CD4-positive, CD25-positive, alpha-beta regulatory T cell (primary cell): Measurements from ENCODE around the gene ZNF30. TPM values are rescaled to one million over a fixed set of nuclear protein-coding genes. Genes with fewer than 3 reads are reported as not detected.

Experiments
- ATAC-seq, 2 donors: fragments of 150-1000 bp; cut with Tn5 transposase; one replicate each; pipeline ENCODE4 v1.10.0; 2021; ENCODE audit warnings: low read depth in 2 of 2, moderate number of reproducible peaks in 2 of 2, moderate library complexity in 1 of 2
- DNase-seq, 3 donors: peaks; one replicate each; pipeline versions ENCODE4 v3.0.0 to v3.0.0-alpha.2; 2012 to 2022; ENCODE audit warnings: mixed read lengths in 1 of 3
- H3K27ac ChIP-seq: one replicate; pipeline ENCODE4 v1.7.0; 2013; ENCODE audit warnings: mild to moderate bottlenecking, low read length; ENCODE audit not compliant: insufficient read depth, poor library complexity, severe bottlenecking
- H3K27me3 ChIP-seq: one replicate; pipeline ENCODE4 v1.7.0; 2013; ENCODE audit warnings: low read length; ENCODE audit not compliant: control insufficient read depth, insufficient read depth
- H3K36me3 ChIP-seq: one replicate; pipeline ENCODE4 v1.7.0; 2013; ENCODE audit warnings: mild to moderate bottlenecking, low read length, moderate library complexity; ENCODE audit not compliant: control insufficient read depth, insufficient read depth
- H3K4me1 ChIP-seq: 2 replicates; pipeline ENCODE4 v1.7.0; 2013; ENCODE audit warnings: mild to moderate bottlenecking, low read length; ENCODE audit not compliant: insufficient read depth, control insufficient read depth, poor library complexity, severe bottlenecking
- H3K4me3 ChIP-seq: one replicate; pipeline ENCODE4 v1.7.0; 2013; ENCODE audit warnings: low read depth, mild to moderate bottlenecking, low read length, moderate library complexity
- H3K9me3 ChIP-seq, 2 experiments: 1 replicate in 1 of 2; 2 replicates in 1 of 2; pipeline ENCODE4 v1.7.0; 2013; ENCODE audit warnings: low read length in 2 of 2, mild to moderate bottlenecking in 1 of 2, moderate library complexity in 1 of 2; ENCODE audit not compliant: control insufficient read depth in 2 of 2
- H3K27ac Mint-ChIP-seq, 3 donors: one replicate each; pipeline ENCODE4 v1.8.0; 2020 to 2022; ENCODE audit warnings: mild to moderate bottlenecking in 3 of 3, mixed read lengths in 3 of 3, moderate library complexity in 2 of 3
- H3K27me3 Mint-ChIP-seq: one replicate; pipeline ENCODE4 v1.8.0; 2022; ENCODE audit warnings: mild to moderate bottlenecking, mixed read lengths
- H3K36me3 Mint-ChIP-seq: one replicate; pipeline ENCODE4 v1.8.0; 2020; ENCODE audit warnings: mixed read lengths
- H3K4me1 Mint-ChIP-seq, 4 donors: one replicate each; pipeline ENCODE4 v1.8.0; 2020 to 2022; ENCODE audit warnings: mixed read lengths in 4 of 4, mild to moderate bottlenecking in 1 of 4
- H3K4me3 Mint-ChIP-seq, 4 donors: one replicate each; pipeline ENCODE4 v1.8.0; 2020 to 2022; ENCODE audit warnings: mild to moderate bottlenecking in 4 of 4, mixed read lengths in 4 of 4, moderate library complexity in 3 of 4
- H3K9me3 Mint-ChIP-seq, 7 donors: one replicate each; pipeline ENCODE4 v1.8.0; 2020 to 2022; ENCODE audit warnings: mixed read lengths in 7 of 7, mild to moderate bottlenecking in 3 of 7, moderate library complexity in 2 of 7
- polyA plus RNA-seq, 4 donors: library from polyadenylated mRNA; unstranded; fragments of 300-500 nt; fragmentation: Illumina TruSeq; gene quantifications; one replicate each; pipeline ENCODE4 v1.2.3, GENCODE V29; 2021
- total RNA-seq: library from RNA; stranded (reverse); gene quantifications from one replicate; pipeline ENCODE4 v1.2.3, GENCODE V29; 2022

Gene ZNF30
- total RNA-seq (4.5 TPM), polyA plus RNA-seq (10 to 100 TPM in 1 of 4 donors, 1 to 10 TPM in 3; 3.0 to 15.2 (median 7.7) TPM)

DNA sequence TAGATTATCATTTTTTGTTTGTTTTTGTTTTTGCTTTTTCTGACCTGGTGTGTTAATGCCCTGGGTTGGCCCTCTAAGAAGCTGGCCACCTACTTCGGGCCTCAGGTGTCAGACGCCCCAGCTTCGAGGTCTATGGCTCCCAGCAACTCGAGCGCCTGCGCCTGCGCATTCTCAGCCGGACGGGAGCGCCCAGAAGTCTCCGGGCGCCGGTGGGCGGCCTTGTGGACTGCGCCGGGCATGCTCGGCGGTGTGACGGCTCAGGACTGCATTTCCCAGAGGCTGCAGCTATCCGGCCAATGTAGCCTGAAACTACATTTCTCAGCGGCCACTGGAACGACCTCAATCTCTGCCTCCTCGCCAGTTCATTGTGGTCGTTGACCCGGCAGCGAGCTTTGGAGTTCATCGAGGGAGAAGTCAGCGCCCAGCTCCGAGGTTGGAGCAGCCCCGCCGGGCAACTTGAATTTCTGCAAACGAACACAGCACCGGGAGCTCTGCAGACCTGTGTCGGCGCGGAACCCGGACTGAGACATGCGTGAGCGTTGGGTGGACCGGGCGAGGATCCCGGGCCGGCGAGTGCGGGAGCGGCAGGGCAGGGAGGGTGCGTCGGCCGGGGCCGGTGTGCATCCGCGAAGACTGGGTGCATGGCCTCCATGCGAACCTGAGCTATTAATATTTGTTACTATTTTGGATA, at the start of gene ZNF30:
Gene ZNF30 (plus strand): TSS at position 219 of the 691 bp plus-strand sequence. CDS start 3,045 bp downstream, outside the sequence.
- ATAC-seq (peak; percentile 93 to 94), DNase-seq (peak; percentile 41 to 85 (median 68))
- peaks cover 11% of the 10 kb centered on the region for H3K4me1 ChIP-seq
- H3K36me3 Mint-ChIP-seq = peaks cover 13% of the 10 kb centered on the region
- H3K27me3 ChIP-seq = no peaks in the 10 kb centered on the region
- peaks cover 10% of the 10 kb centered on the region for H3K36me3 ChIP-seq
- H3K4me3 Mint-ChIP-seq = peak within 1 kb of the TSS; percentile 90 to 97 (median 92)
- peak within 1 kb of the TSS in 2 of 3 donors; percentile 83 to 86 for H3K27ac Mint-ChIP-seq
- H3K27me3 Mint-ChIP-seq = peaks cover 13% of the 10 kb centered on the region
- no peak within 1 kb of the TSS for H3K27ac ChIP-seq
- peaks cover 0 to 2% (median 0%) of the 10 kb centered on the region in 7 donors for H3K9me3 Mint-ChIP-seq
- H3K4me1 Mint-ChIP-seq = peaks cover 11 to 37% (median 22%) of the 10 kb centered on the region in 4 donors
- no peaks in the 10 kb centered on the region for H3K9me3 ChIP-seq
- peak within 1 kb of the TSS; percentile 82 for H3K4me3 ChIP-seq

DNA sequence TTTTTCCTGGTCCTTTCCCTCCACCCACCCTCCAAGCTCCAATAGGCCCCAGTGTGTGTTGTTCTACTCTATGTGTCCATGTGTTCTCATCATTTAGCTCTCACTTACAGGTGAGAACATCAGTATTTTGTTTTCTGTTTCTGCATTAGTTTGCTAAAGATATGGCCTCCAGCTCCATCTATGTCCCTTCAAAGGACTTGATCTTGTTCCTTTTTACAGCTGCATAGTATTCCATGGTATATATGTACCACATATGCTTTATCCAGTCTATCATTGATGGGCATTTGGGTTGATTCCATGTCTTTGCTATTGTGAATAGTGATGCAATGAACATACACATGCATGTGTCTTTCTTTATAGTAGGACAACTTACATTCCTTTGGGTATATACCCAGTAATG, 47.1 kb upstream of the ZNF30 start:
- Mint-ChIP-seq H3K27me3 (peaks cover 16% of the 10 kb centered on the region), H3K4me1 (peaks cover 0 to 5% (median 0%) of the 10 kb centered on the region in 4 donors), H3K27ac (no peak overlapping the region), H3K4me3 (no peak overlapping the region), H3K36me3 (peaks cover 5% of the 10 kb centered on the region), H3K9me3 (peaks cover 0 to 16% (median 7%) of the 10 kb centered on the region in 7 donors)
- Histone ChIP-seq H3K4me1 (no peaks in the 10 kb centered on the region), H3K4me3 (no peak overlapping the region), H3K36me3 (no peaks in the 10 kb centered on the region), H3K27me3 (peaks cover 11% of the 10 kb centered on the region), H3K27ac (no peak overlapping the region), H3K9me3 (peaks cover 3% of the 10 kb centered on the region in 2 experiments)
- ATAC-seq (no peak), DNase-seq (no peak)

DNA sequence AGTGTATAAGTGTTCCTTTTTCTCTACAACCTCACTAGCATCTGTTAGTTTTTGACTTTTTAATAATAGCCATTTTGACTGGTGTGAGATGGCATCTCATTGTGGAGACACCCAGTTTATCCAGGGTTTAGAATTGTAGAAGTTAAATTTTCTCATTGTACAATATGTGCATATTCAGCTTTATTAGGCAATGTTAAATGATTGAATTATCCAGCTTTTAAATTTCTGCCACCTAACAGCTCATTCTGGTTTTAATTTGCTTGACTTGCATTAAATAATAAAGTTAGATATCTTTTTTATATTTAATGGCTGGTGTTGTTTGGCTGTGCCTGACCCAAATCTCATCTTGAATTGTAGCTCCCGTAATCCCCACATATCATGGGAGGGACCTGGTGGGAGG, 46.7 kb upstream of the ZNF30 start:
- peaks cover 3 to 19% (median 11%) of the 10 kb centered on the region in 7 donors for H3K9me3 Mint-ChIP-seq
- no peak for ATAC-seq
- DNase-seq = no peak
- no peak overlapping the region for H3K4me3 Mint-ChIP-seq
- peaks cover 7% of the 10 kb centered on the region for H3K36me3 Mint-ChIP-seq
- H3K27ac Mint-ChIP-seq = no peak overlapping the region
- Histone ChIP-seq H3K4me3 (no peak overlapping the region), H3K27ac (no peak overlapping the region), H3K4me1 (no peaks in the 10 kb centered on the region), H3K9me3 (peaks cover 7% of the 10 kb centered on the region in 2 experiments), H3K27me3 (peaks cover 11% of the 10 kb centered on the region), H3K36me3 (no peaks in the 10 kb centered on the region)
- H3K27me3 Mint-ChIP-seq = peaks cover 19% of the 10 kb centered on the region
- peaks cover 0 to under 1% (median 0%) of the 10 kb centered on the region in 4 donors for H3K4me1 Mint-ChIP-seq

DNA sequence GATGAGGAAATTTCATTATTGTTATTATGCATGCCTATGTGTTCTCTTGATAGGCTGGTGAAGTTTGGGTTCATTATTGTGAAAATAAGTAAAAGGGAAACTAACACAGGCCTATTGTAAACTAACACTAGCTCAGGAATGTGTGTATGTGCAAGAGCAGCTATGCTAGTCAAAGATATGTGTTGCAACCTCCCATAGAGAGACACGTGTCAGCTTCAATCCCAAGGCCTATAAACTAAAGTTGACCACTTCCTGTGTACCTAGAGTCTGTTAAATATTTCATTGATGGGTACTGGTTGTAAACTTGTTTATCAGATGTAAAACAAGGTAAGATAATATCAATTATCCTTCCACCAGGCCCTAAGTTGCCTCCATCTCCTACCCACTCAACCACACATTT, 44.7 kb upstream of the ZNF30 start:
- H3K9me3 Mint-ChIP-seq = peaks cover 3 to 34% (median 13%) of the 10 kb centered on the region in 7 donors
- DNase-seq (no peak), ATAC-seq (no peak)
- H3K27me3 ChIP-seq = peaks cover 11% of the 10 kb centered on the region
- peaks cover 10% of the 10 kb centered on the region for H3K36me3 Mint-ChIP-seq
- H3K36me3 ChIP-seq = no peaks in the 10 kb centered on the region
- H3K27me3 Mint-ChIP-seq = peaks cover 22% of the 10 kb centered on the region
- no peak overlapping the region for H3K4me3 Mint-ChIP-seq
- no peaks in the 10 kb centered on the region for H3K4me1 Mint-ChIP-seq
- H3K9me3 ChIP-seq = peaks cover 20 to 24% of the 10 kb centered on the region in 2 experiments
- H3K27ac Mint-ChIP-seq = no peak overlapping the region
- H3K27ac ChIP-seq = no peak overlapping the region
- no peaks in the 10 kb centered on the region for H3K4me1 ChIP-seq
- H3K4me3 ChIP-seq = no peak overlapping the region

DNA sequence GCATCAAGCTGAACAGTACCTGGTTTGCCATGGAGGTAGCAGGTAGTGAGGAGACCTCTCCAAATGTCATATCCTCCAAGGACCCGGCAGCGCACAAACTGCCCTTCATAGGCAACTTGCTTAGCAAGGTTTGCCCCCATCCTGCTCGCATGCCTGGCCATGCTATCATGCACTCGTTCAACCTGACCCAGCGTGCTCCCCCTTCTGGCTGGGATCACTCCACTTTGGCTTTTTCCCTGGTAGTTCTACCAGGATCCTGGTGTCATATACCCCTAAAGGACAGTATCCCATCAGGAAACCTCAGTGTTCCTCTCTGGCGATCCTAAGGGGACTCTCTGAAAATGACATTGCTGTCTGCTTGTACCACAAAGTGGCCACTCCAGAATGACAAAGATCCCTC, 38.6 kb upstream of the ZNF30 start:
- peaks cover 3 to 34% (median 17%) of the 10 kb centered on the region in 7 donors for H3K9me3 Mint-ChIP-seq
- peaks cover 0 to 2% (median 0%) of the 10 kb centered on the region in 4 donors for H3K4me1 Mint-ChIP-seq
- no peak for ATAC-seq
- Histone ChIP-seq H3K27ac (no peak overlapping the region), H3K9me3 (peaks cover 20 to 31% of the 10 kb centered on the region in 2 experiments), H3K4me1 (no peaks in the 10 kb centered on the region), H3K36me3 (no peaks in the 10 kb centered on the region), H3K4me3 (no peak overlapping the region), H3K27me3 (peaks cover 6% of the 10 kb centered on the region)
- no peak overlapping the region for H3K4me3 Mint-ChIP-seq
- DNase-seq = no peak
- peaks cover 10% of the 10 kb centered on the region for H3K36me3 Mint-ChIP-seq
- peaks cover 19% of the 10 kb centered on the region for H3K27me3 Mint-ChIP-seq
- H3K27ac Mint-ChIP-seq = no peak overlapping the region

DNA sequence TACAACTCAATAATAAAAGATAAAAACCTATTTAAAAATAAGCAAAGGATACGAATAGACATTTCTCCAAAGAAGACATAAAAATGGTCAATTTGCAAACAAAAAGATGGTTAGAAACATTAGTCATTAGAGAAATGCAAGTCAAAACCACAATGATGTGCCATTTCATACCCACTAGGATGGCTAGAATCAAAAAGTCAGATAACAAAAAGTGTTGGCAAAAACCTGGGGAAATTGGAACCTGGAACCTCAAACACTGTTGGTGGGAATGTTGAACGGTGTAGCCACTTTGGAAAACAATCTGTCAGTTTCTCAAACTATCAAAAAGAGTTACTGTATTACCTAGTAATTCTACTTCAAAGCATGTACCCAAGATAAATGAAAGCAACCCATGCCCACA, 26.5 kb upstream of the ZNF30 start:
- peaks cover 0 to 14% (median 2%) of the 10 kb centered on the region in 7 donors for H3K9me3 Mint-ChIP-seq
- no peak for ATAC-seq
- H3K4me3 ChIP-seq = no peak overlapping the region

DNA sequence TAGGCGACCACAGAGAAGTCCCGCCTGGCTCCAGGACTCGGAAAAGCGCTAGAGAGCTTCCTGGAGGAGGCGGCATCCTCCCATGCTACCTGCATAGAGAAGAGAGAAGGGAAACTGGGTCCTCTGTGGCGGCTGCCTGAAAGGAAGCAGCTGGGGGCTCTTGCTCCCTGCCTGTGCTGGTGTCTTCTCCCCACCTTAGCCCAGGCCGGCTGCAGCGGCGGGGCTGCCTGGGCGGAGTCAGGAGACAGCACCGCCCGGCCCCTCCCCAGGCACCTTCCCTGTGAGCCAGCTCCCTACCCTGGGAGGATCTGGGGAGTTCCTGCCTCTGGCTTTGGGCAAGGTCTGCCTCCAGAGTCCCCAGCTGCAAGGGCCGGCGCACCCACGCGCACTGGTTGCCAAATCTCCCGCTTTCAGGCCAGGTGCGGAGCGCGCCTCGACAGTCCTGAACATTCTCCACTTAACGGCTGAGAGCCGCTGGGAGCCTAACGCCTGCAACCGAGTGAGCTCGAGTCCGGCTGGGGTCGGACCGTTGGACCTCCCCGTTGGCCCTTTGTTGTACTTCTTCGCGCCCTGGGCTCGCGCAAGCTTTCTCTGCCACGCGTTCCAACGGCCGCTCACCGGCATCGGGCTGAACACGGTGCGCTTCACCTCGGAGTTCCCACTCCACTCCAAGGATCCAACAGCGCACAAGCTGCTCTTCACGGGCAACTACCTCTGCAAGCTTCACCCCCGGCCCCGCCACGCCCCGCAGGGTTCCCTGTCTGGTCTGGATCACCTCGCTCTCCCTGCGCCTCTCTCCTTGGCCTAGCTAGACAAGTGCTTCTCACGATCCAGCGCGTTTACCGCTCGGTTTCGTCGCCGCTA, 21.8 kb upstream of the ZNF30 start:
- peaks cover 25% of the 10 kb centered on the region for H3K27me3 ChIP-seq
- Mint-ChIP-seq H3K36me3 (peaks cover 3% of the 10 kb centered on the region), H3K4me3 (peak overlapping the region in 2 of 4 donors; percentile 27 to 72), H3K27me3 (peaks cover 50% of the 10 kb centered on the region), H3K4me1 (peaks cover 0 to 14% (median 6%) of the 10 kb centered on the region in 4 donors), H3K9me3 (peaks cover 0 to 7% (median 3%) of the 10 kb centered on the region in 7 donors), H3K27ac (peak overlapping the region in 1 of 3 donors; percentile 17)
- no peaks in the 10 kb centered on the region for H3K36me3 ChIP-seq
- DNase-seq (no peak), ATAC-seq (no peak)
- no peak overlapping the region for H3K4me3 ChIP-seq
- no peaks in the 10 kb centered on the region for H3K4me1 ChIP-seq
- H3K9me3 ChIP-seq = peaks cover 0 to 6% of the 10 kb centered on the region in 2 experiments
- H3K27ac ChIP-seq = no peak overlapping the region

More for the DNA sequence above, 26.5 kb upstream of the ZNF30 start:
- Histone ChIP-seq H3K27ac (no peak overlapping the region), H3K9me3 (peaks cover 7 to 8% of the 10 kb centered on the region in 2 experiments), H3K36me3 (no peaks in the 10 kb centered on the region), H3K27me3 (peaks cover 16% of the 10 kb centered on the region), H3K4me1 (no peaks in the 10 kb centered on the region)
- peaks cover under 1% of the 10 kb centered on the region for H3K36me3 Mint-ChIP-seq
- DNase-seq = no peak
- peaks cover 28% of the 10 kb centered on the region for H3K27me3 Mint-ChIP-seq
- no peak overlapping the region for H3K27ac Mint-ChIP-seq
- H3K4me1 Mint-ChIP-seq = peaks cover 0 to 10% (median 2%) of the 10 kb centered on the region in 4 donors
- no peak overlapping the region for H3K4me3 Mint-ChIP-seq
